SK-N-MC (cell line): Measurements from ENCODE around the gene ATP13A5.

Experiments used
- EZH2 ChIP-seq: fragments of 200-600 bp; sonication (generic); IDR thresholded peaks from one replicate; pipeline ENCODE4 v1.6.1; 2017; ENCODE audit warnings: antibody characterized with exemption
- FOXP2 ChIP-seq: optimal IDR thresholded peaks from 2 replicates; pipeline ENCODE3; 2011; ENCODE audit warnings: mild to moderate bottlenecking, moderate library complexity; ENCODE audit not compliant: insufficient read depth; ENCODE audit errors: extremely low read length, control extremely low read depth
- POLR2AphosphoS5 ChIP-seq: IDR thresholded peaks from 2 replicates; pipeline ENCODE4 v1.6.1; 2012; ENCODE audit warnings: mild to moderate bottlenecking, low read depth, low read length, borderline replicate concordance

DNA sequence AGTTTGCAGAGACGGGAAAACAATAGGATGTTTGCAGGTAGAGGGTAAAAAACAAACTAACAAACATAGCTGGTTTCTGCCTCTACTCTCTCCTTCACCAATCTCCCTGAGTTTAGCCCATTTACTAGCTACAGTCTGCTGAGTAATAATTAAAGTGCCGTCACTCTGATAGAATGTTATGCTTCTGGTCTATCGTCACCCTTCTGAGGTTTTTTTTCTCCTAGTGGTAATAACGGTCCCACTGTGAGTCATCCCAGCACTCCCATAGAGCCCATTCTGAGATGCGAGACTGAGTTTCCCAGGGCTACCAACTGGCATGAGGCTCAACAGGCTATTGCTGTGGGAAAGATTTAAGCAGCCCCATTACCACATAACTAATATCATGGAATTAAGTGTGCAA is 81.1 kb downstream of the ATP13A5 start:
- no peak for TF ChIP-seq EZH2
- TF ChIP-seq POLR2AphosphoS5: no peak
- TF ChIP-seq FOXP2: no peak
